HG03575 (cell line): Measurements from ENCODE around the gene NR2F1-AS1.
"Not testable (repeated sequence)": the region's sequence is repeated elsewhere in the genome, so short reads cannot be mapped to it uniquely, and the experiment has no call there.

Experiments
- ATAC-seq: cut with Tn5 transposase; IDR thresholded peaks from one replicate; pipeline ENCODE4 v1.9.1; 2021; ENCODE audit not compliant: unreplicated experiment, insufficient number of reproducible peaks, low FRiP score; ENCODE audit errors: extremely low read depth

Gene NR2F1-AS1

GRCh38 chr5:93557021-93557604, 23.9 kb downstream of the NR2F1-AS1 start:
- ATAC-seq = no peak

- not testable (repeated sequence) for ATAC-seq
These were observed 31.4 kb downstream of the NR2F1-AS1 start for GRCh38 chr5:93549594-93549993.

- ATAC-seq = no peak
These were observed 35.1 kb downstream of the NR2F1-AS1 start for GRCh38 chr5:93545872-93546271.

- ATAC-seq = no peak
These were observed 48.6 kb downstream of the NR2F1-AS1 start for GRCh38 chr5:93532370-93532769.

GRCh38 chr5:93521815-93522214, 59.2 kb downstream of the NR2F1-AS1 start:
- ATAC-seq = not testable (repeated sequence)

- no peak for ATAC-seq
These were observed 61.3 kb downstream of the NR2F1-AS1 start for GRCh38 chr5:93519740-93520139.

- no peak for ATAC-seq
These were observed 63.2 kb downstream of the NR2F1-AS1 start for GRCh38 chr5:93517828-93518227.

- no peak for ATAC-seq
These were observed 67.7 kb downstream of the NR2F1-AS1 start for GRCh38 chr5:93513298-93513697.

GRCh38 chr5:93512799-93513198, 68.2 kb downstream of the NR2F1-AS1 start:
- no peak for ATAC-seq

- ATAC-seq = no peak
These were observed 69.6 kb downstream of the NR2F1-AS1 start for GRCh38 chr5:93511445-93511844.

- ATAC-seq = no peak
These were observed 70.2 kb downstream of the NR2F1-AS1 start for GRCh38 chr5:93510626-93511380.

- ATAC-seq = not testable (repeated sequence)
These were observed 75.5 kb downstream of the NR2F1-AS1 start for GRCh38 chr5:93505553-93505952.

- no peak for ATAC-seq
These were observed 77.4 kb downstream of the NR2F1-AS1 start for GRCh38 chr5:93503598-93504067.

GRCh38 chr5:93497096-93497495, 83.9 kb downstream of the NR2F1-AS1 start:
- ATAC-seq = no peak

- ATAC-seq = no peak
These were observed 101.0 kb downstream of the NR2F1-AS1 start for GRCh38 chr5:93479982-93480509.

GRCh38 chr5:93477816-93478215, 103.2 kb downstream of the NR2F1-AS1 start:
- ATAC-seq = no peak

- ATAC-seq = no peak
These were observed 104.7 kb downstream of the NR2F1-AS1 start for GRCh38 chr5:93476251-93476742.

GRCh38 chr5:93462916-93463315, 118.1 kb downstream of the NR2F1-AS1 start:
- ATAC-seq = no peak

GRCh38 chr5:93461756-93462155, 119.3 kb downstream of the NR2F1-AS1 start:
- ATAC-seq = no peak

GRCh38 chr5:93460286-93460685, 120.7 kb downstream of the NR2F1-AS1 start:
- no peak for ATAC-seq
